DMS79 treated with DMSO at 0.1 percent for 48 hours (cell line): ENCODE data around the gene USP48.
"Not testable (repeated sequence)": the region's sequence is repeated elsewhere in the genome, so short reads cannot be mapped to it uniquely, and the experiment has no call there.

Experiments used
- DNase-seq: peaks from one replicate; lab custom pipeline; 2025; lab: John Stamatoyannopoulos, UW

The USP48 gene

GRCh38 chr1:21814981-21815582 lies 32.1 kb upstream of the USP48 start:
- no peak for DNase-seq

GRCh38 chr1:21814241-21814918 lies 31.4 kb upstream of the USP48 start:
- DNase-seq, result no peak

- DNase-seq, result no peak
Measured at GRCh38 chr1:21813542-21813941, 30.6 kb upstream of the USP48 start.

- DNase-seq, result no peak
Measured at GRCh38 chr1:21811875-21812305, 28.9 kb upstream of the USP48 start, which contains the start of gene LDLRAD2. Gene LDLRAD2, plus strand, starts transcription at chr1:21812265. Its CDS starts 187 bp downstream, at chr1:21812452.

- DNase-seq, result no peak
Measured at GRCh38 chr1:21804536-21804935, 21.6 kb upstream of the USP48 start.

- DNase-seq, result no peak
Measured at GRCh38 chr1:21801100-21801499, 18.2 kb upstream of the USP48 start.

GRCh38 chr1:21799730-21800129 lies 16.8 kb upstream of the USP48 start:
- no peak for DNase-seq

GRCh38 chr1:21795075-21795474 lies 12.1 kb upstream of the USP48 start:
- no peak for DNase-seq

- no peak for DNase-seq
Measured at GRCh38 chr1:21794656-21795055, 11.7 kb upstream of the USP48 start.

- DNase-seq, result no peak
Measured at GRCh38 chr1:21793104-21793503, 10.2 kb upstream of the USP48 start.

GRCh38 chr1:21786640-21787039 lies 3.7 kb upstream of the USP48 start:
- DNase-seq, result no peak

GRCh38 chr1:21785764-21786163 lies 2.8 kb upstream of the USP48 start:
- not testable (repeated sequence) for DNase-seq

- DNase-seq, result peak; percentile 94
Measured at GRCh38 chr1:21783679-21784603, 992 bp upstream of the USP48 start.

GRCh38 chr1:21782349-21782867 lies 541 bp downstream of the USP48 start:
- DNase-seq, result peak; percentile 79

- peak; percentile 71 for DNase-seq
Measured at GRCh38 chr1:21781815-21782348, 1.1 kb downstream of the USP48 start.

- no peak for DNase-seq
Measured at GRCh38 chr1:21779613-21780521, 3.1 kb downstream of the USP48 start.

- no peak for DNase-seq
Measured at GRCh38 chr1:21778405-21778727, 4.6 kb downstream of the USP48 start.

GRCh38 chr1:21776925-21777324 lies 6.0 kb downstream of the USP48 start:
- not testable (repeated sequence) for DNase-seq

GRCh38 chr1:21775985-21776562 lies 6.9 kb downstream of the USP48 start:
- no peak for DNase-seq

GRCh38 chr1:21775550-21775914 lies 7.4 kb downstream of the USP48 start:
- DNase-seq, result no peak
